Ascending aorta (tissue), 2 donors: ENCODE results near the gene OSBPL9. TPM values are rescaled to one million over a fixed set of nuclear protein-coding genes. Genes with fewer than 3 reads are reported as not detected.
A peak's percentile ranks its signal among the peaks of the same experiment; 100 is the strongest.

Experiments used
- DNase-seq, 2 donors: peaks; one replicate each; pipeline ENCODE4 v3.0.0-alpha.2; 2019; ENCODE audit warnings: low spot score in 2 of 2
- H3K27ac ChIP-seq, 2 donors: fragments of 200-600 bp; sonication (generic); one replicate each; pipeline ENCODE4 v1.5.1; 2016 to 2017; ENCODE audit warnings: mild to moderate bottlenecking in 1 of 2
- H3K27me3 ChIP-seq: fragments of 200-600 bp; sonication (generic); one replicate; pipeline ENCODE4 v1.5.1; 2017
- H3K36me3 ChIP-seq, 2 donors: fragments of 200-600 bp; sonication (generic); one replicate each; pipeline ENCODE4 v1.5.1; 2016
- H3K4me1 ChIP-seq, 2 donors: fragments of 200-600 bp; sonication (generic); one replicate each; pipeline ENCODE4 v1.5.1; 2016 to 2017; ENCODE audit warnings: mild to moderate bottlenecking in 1 of 2
- H3K4me3 ChIP-seq, 2 donors: fragments of 200-600 bp; sonication (generic); one replicate each; pipeline ENCODE4 v1.5.1; 2016 to 2017; ENCODE audit warnings: mild to moderate bottlenecking in 1 of 2
- H3K9me3 ChIP-seq, 2 donors: fragments of 200-600 bp; sonication (generic); one replicate each; pipeline ENCODE4 v1.5.1; 2016
- CTCF ChIP-seq, 3 experiments: fragments of 200-600 bp in 2 of 3; fragments of 450-650 bp in 1 of 3; sonication (generic) in 2 of 3; IDR thresholded peaks; one replicate each; pipeline ENCODE4 v1.5.1; 2016 to 2019; ENCODE audit warnings: antibody characterized with exemption in 3 of 3, mild to moderate bottlenecking in 1 of 3, moderate library complexity in 1 of 3
- intact Hi-C: fragments of 100-400 bp; cut with DNase I; formaldehyde crosslinking; loops from one replicate; pipeline ENCODE4 v1.15.1; 2023
- total RNA-seq: library from RNA; depleted of rRNA; stranded (reverse); fragments of >200 nt; gene quantifications from one replicate; pipeline ENCODE4 v1.1.0, GENCODE V29; 2016

The OSBPL9 gene
- 101 TPM for total RNA-seq

GRCh38 chr1:51616903-51617708 is at the start of gene OSBPL9:
Gene OSBPL9 (plus strand): TSS chr1:51617092. CDS start chr1:51617111, 19 bp downstream.
- Histone ChIP-seq H3K9me3 (no peaks in the 10 kb centered on the region), H3K4me3 (peak within 1 kb of the TSS; percentile 81 to 86), H3K36me3 (no peaks in the 10 kb centered on the region), H3K27ac (peak within 1 kb of the TSS; percentile 91 to 92), H3K27me3 (no peaks in the 10 kb centered on the region), H3K4me1 (peaks cover 0 to 16% of the 10 kb centered on the region in 2 donors)
- no peak for TF ChIP-seq CTCF (IDR thresholded peaks at IDR 0.05)
- intact Hi-C loops, result loop anchor here (1.0 to 10.0 kb wide), 9 partner anchors 20 to 650 kb away; partner anchors contain the start of genes EPS15, NRDC and RNF11
- DNase-seq, result peak; percentile 69 to 94

GRCh38 chr1:51567653-51568052 is 49.2 kb upstream of the OSBPL9 start:
- Histone ChIP-seq H3K36me3 (no peaks in the 10 kb centered on the region), H3K4me3 (no peak overlapping the region), H3K9me3 (no peaks in the 10 kb centered on the region), H3K4me1 (peaks cover 5 to 39% of the 10 kb centered on the region in 2 donors), H3K27ac (peak overlapping the region; percentile 40 to 51), H3K27me3 (no peaks in the 10 kb centered on the region)
- intact Hi-C loops, result no loop called here
- no peak for TF ChIP-seq CTCF (IDR thresholded peaks at IDR 0.05)
- DNase-seq, result no peak

- intact Hi-C loops, result no loop called here
- no peaks in the 10 kb centered on the region for H3K27me3 ChIP-seq
- no peak for TF ChIP-seq CTCF (IDR thresholded peaks at IDR 0.05)
- H3K4me1 ChIP-seq, result peaks cover 5 to 39% of the 10 kb centered on the region in 2 donors
- H3K27ac ChIP-seq, result peak overlapping the region; percentile 40 to 51
- H3K9me3 ChIP-seq, result no peaks in the 10 kb centered on the region
- H3K4me3 ChIP-seq, result no peak overlapping the region
- DNase-seq, result no peak
- no peaks in the 10 kb centered on the region for H3K36me3 ChIP-seq
Observed at GRCh38 chr1:51568231-51568935, 48.5 kb upstream of the OSBPL9 start.

GRCh38 chr1:51569284-51570062 is 47.4 kb upstream of the OSBPL9 start:
- Histone ChIP-seq H3K27me3 (no peaks in the 10 kb centered on the region), H3K4me1 (peaks cover 5 to 39% of the 10 kb centered on the region in 2 donors)
- intact Hi-C loops, result no loop called here

More at GRCh38 chr1:51569284-51570062, 47.4 kb upstream of the OSBPL9 start:
- no peak for DNase-seq
- no peak for TF ChIP-seq CTCF (IDR thresholded peaks at IDR 0.05)
- no peaks in the 10 kb centered on the region for H3K9me3 ChIP-seq
- no peak overlapping the region for H3K27ac ChIP-seq
- H3K36me3 ChIP-seq, result no peaks in the 10 kb centered on the region
- H3K4me3 ChIP-seq, result no peak overlapping the region
